Eye (tissue), 1 donor: ENCODE results near the gene PCA3.

Experiments
- DNase-seq: peaks from one replicate; pipeline ENCODE4 v3.0.0-alpha.2; 2015

Gene PCA3

DNA sequence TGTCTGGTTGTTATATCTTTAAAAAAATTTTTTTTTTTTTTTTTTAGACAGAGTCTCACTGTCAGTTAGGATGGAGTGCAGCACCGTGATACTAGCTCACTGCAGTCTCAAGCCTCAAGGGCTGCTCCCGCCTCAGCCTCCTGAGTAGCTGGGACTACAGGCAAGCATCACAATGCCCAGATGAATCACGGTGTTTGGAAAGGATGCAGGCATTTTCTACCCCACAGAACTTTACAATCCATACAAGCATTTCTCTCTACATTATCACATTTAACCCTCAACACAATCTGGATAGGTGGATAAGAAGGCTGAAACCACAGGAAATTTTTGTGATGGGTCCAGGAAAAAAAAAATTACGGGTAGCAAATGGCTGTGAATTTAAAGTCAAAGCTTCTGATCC lies 5.8 kb upstream of the PCA3 start:
- DNase-seq: no peak

GRCh38 chr9:76759732-76760131 lies 4.5 kb upstream of the PCA3 start:
- no peak for DNase-seq

DNA sequence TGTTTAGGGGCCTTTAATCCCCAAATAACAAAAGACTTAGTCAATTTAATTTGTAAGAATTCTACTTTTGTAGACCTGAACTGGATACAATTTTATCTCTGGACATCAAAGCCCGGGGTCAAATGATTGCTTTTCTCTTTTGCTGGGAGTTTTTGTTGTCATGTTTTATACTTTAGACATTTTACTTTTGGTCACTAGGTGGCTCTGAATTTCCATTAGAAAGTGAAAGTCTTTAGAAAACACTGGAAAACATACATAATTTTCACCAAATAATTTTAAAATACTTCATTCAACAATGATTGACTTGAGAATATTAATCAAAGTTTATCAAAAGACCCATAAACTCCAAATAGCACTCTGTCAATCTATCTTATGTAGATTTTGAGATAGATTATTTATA lies 2.8 kb upstream of the PCA3 start:
- no peak for DNase-seq

GRCh38 chr9:76766126-76766525 lies 1.9 kb downstream of the PCA3 start:
- DNase-seq: no peak

DNA sequence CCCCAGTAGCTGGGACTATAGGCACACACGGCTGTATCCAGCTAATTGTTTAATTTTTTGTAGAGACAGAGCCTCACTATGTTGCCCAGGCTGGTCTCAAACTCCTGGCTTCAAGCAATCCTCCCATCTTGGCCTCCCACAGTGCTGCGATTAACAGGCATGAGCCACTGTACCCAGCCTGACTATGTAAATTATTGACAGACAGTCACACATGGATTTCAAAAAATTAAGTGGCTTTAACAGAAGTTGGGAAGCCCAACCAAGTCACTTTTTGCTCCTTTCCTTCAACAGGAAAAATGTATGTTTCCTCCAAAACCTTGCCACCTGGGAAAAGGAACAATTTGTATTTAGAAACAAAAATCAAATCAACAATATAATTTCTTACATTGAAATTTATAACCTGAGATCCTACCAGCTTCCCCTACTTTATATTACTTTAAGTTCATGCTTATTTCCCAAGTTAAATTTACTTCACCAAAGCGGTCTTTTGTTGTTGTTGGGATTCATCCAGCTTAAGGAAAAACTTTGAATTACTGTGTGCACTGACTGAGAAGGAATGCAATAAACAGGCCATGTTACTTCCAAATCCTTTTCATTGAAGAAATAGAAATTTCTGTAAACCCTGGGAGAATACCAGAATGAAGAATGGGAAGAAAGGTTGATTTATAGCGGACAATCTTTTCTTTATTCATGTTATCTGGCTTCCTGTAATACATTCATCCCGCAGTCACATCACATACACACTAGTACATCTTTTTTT lies 8.6 kb downstream of the PCA3 start:
- peak; percentile 35 for DNase-seq

- no peak for DNase-seq
These were observed 20.6 kb downstream of the PCA3 start for GRCh38 chr9:76784881-76785280.

DNA sequence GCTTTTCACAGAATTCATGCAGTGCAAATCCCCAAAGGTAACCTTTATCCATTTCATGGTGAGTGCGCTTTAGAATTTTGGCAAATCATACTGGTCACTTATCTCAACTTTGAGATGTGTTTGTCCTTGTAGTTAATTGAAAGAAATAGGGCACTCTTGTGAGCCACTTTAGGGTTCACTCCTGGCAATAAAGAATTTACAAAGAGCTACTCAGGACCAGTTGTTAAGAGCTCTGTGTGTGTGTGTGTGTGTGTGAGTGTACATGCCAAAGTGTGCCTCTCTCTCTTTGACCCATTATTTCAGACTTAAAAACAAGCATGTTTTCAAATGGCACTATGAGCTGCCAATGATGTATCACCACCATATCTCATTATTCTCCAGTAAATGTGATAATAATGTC lies 21.3 kb downstream of the PCA3 start:
- DNase-seq: no peak

DNA sequence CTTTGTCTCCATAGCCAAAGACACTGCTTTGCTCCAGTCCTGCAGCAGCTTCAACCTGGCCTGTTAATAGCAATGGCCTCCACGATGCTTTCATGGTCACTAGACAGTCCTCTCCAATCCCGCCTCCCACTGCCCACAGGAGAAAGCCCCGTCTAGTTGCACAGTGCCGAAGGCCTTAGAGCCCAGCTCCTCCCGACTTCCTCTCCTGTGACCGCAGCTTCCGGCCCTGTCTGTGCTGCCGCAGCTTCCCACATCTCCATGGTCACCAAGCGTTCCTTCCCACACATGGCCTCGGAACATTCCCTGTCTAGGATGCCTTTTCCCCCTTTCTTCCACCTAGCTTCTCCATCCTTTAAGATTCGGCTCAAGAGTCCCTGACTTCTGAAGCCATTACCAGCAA lies 23.4 kb downstream of the PCA3 start:
- DNase-seq: no peak

DNA sequence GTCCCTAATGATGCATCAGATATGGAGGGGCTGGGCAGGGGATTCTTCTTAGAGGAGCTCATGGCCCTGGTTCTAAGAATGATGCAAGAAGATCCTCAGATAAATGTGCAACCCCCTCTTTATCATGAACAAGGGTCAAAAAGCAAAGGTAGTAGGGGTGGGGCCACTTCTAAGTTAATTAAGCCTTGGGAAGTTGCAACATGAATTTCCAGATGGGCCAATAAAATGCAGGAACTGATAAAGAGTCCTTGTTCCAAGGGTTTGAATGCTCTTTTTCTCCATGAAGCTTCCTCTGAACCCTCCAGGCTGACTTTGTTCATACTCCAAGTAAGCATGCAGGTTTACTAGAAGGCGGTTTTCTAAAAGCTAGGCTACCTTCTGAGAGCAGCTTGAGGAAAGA lies 25.6 kb downstream of the PCA3 start:
- DNase-seq: no peak

DNA sequence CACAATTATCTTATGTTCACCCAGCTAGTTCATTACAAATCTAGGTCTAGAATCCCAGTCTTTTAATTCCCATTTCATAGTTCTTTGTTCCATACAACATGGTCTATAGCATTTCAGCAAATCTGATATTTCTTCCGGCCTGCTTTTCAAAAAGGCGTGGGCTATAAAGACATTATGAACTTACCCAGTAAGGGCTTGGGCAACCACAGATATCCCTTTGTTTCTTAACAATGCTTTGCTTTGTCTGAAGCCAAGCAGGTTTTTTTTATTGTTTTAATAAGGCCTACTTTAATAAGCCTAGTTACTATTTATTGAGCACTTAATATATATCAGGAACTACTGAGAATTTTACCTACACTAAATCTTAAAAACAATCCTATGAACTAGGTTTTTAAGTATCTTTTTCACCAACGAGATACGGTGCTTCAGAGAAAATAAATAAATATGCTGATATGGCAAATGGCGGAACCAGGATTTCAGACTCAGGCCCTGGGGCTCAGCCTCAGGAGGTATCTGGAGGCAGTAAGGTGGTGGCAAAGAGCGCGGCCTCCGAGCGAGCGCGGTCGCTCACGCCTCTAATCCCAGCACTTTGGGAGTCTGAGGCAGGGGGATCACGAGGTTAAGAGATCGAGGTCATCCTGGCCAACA lies 29.7 kb downstream of the PCA3 start:
- DNase-seq: no peak

DNA sequence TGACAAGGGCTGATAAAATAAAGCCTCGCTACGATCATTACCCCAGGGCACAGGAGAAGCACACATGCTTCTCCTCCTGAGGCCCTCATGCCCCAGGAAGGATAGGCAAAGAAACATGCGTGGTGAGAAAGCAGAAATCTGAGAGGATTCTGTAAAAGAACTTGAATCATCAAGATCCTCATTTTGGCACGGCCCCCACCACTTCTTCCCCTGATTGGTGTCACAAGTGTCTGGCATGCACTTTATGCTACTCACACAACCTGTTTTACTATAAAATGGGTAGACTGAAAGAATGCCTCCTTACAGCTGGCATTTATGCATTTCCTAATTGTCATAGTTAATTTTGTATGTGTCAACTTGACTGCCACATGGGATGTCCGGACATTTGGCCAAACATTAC lies 32.1 kb downstream of the PCA3 start:
- no peak for DNase-seq

- no peak for DNase-seq
These were observed 34.3 kb downstream of the PCA3 start for GRCh38 chr9:76798527-76798926.

DNA sequence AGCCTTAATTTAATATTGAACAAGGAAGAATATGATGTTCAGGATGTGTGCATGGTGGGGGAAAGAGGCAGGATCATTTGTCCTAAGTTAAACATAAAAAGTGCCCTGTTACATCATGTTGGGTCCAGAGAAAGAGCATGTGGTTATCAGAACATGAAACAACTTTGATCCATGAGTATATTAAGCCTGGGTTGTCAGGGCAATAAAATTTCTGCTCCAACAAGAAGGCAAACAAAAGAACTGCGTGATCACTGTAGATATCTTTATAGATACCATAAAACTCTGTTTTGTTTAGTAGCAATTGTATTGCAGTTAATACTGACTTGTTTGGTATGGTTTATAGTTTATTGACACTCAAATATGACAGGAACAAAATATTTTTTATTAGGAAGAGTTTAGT lies 35.2 kb downstream of the PCA3 start:
- no peak for DNase-seq

GRCh38 chr9:76800901-76801300 lies 36.7 kb downstream of the PCA3 start:
- no peak for DNase-seq

- no peak for DNase-seq
These were observed 38.8 kb downstream of the PCA3 start for GRCh38 chr9:76803083-76803482.

- DNase-seq: no peak
These were observed 39.5 kb downstream of the PCA3 start for GRCh38 chr9:76803762-76804161.

- DNase-seq: no peak
These were observed 44.4 kb downstream of the PCA3 start for GRCh38 chr9:76808636-76809035.

DNA sequence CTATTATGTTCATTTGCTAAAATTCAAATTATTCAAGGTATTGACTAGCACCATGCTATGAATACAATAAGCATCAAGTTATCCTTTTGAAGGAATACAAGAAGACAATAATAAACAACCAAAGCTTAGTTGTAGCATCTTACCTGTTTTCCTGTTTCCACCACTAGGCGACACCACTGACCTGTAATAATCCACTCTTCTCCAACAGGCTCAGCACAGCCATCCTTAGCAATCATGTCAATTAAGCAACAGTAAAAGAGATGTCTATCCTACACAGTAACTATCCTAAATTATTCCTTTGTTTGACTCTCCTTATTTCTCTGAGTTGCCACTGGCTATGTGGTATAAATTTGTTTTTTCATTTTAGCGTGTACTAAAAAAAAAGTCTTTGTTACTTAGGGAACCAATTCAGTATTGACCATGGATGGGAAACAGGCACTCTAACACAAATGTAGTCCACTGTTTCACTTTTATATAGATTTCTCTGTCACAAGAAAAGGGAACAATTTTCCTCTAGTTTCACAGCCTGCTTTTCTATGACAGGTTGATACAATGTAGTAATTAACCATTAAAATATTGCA lies 46.2 kb downstream of the PCA3 start:
- peak; percentile 82 for DNase-seq

DNA sequence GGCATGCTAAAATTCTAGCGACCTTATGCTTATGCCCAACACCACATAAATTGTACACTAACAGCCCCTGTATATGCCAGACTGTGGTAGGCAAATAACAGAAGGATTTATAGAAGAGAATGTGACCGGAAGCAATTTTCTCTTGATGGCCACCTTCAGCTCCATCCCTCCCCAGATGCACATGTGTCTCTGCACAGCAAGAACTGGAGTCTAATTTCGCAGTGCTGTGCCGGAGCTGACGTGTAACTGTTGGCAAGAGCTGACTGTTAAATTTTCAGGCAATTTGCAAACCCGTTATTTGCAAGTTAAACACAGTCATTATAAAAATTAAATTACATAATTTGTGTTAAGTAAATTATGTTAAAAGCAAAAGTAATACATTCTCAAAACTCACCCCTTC lies 48.4 kb downstream of the PCA3 start:
- no peak for DNase-seq

GRCh38 chr9:76817489-76817888 lies 53.3 kb downstream of the PCA3 start:
- no peak for DNase-seq

DNA sequence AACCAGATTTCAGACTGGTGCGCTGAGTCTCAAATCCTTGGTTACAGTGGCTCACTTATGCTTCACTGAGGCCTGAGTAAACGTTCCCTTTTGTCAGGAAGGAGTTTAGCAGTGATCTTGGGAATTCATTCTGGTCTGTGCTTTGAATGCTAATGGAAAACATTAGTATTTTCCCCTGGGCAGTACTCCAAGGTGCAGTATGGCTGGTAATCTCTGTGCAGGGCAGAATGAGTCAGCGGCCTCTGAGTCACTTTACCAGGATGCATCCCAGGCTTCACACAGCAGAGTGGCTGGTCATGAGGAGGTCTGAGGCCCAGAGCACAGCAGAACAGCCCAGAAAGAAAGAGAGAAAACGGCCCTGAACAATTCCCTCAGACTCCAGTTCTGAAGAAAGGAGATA lies 54.0 kb downstream of the PCA3 start:
- peak; percentile 46 for DNase-seq

DNA sequence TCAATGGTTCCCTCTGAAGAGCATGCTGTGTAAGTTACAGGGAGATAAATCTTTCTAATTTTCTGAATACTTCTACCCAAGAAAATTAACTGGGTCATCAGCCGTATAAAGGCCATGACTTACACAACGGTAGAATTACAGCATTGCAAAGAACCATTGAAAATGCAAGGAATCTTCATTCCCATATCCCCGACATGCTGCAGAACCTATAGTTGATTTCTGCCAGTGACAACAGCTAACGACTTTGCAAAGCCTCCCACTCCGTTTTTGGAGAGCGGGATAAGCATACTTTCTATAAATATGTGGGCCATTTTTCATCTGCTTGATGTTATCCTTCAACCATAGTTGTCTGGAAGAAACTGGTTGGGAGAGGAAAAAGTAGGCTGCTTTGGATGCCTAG lies 56.2 kb downstream of the PCA3 start:
- DNase-seq: no peak

DNA sequence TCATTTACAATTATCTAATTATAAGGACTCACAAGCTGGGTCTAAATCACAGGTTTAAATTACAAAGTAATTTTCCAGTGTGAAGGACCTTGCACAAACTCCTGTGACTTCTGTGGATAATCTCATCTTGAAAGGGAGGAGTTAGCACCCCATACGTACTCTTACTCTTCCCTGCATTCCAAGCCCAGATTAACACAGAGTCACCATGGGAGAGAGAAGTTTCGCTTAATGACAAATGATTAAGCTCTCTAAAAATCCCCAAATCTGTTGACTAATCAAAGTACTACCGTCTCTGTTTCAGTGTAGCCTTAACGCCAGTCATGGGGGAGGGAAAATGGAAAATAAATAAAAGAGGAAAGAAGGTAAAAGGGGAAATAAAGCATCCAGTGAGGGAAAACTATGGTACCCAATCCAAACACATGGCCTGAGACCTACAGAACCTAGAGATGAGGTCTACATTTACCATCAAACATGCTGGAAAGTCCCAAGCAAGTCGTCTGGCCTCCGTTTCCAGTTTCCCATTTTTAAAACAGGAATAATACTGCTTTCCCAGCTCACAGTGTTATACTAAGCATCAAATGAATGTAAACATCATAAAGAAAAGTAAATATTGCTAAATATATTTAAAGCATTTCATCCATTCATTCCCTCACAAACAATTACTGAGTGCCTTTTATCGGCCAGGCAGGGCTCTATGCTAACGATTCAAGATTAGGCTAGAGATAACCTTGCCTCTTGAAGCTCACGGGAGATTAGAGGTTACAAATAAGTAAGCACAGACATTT lies 63.2 kb downstream of the PCA3 start:
- DNase-seq: no peak

- no peak for DNase-seq
These were observed 64.2 kb downstream of the PCA3 start for GRCh38 chr9:76828447-76828846.
